ENCODE data around the gene PLBD2.

PLBD2 gene

DNA sequence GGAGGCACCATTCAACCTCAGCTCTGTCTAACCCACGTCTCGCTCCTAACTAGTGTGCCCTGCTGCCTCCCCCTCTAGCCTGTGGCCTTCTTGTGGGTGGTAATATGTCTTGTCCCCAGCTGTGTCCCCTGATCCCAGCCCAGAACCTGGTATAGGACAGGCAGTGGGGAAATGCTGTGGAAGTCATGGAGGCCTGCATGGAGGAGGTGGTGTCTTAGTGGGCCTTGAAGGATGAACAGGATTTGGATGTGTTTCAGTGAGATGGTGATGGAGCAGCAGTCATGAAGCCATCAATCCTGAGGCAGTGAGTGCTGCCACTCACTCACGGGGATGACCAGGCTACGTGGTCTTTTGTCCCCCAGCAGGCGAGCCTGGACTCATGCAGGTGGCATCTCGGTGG, 13.4 kb downstream of the PLBD2 start:
- DNase-seq, result no peak

DNA sequence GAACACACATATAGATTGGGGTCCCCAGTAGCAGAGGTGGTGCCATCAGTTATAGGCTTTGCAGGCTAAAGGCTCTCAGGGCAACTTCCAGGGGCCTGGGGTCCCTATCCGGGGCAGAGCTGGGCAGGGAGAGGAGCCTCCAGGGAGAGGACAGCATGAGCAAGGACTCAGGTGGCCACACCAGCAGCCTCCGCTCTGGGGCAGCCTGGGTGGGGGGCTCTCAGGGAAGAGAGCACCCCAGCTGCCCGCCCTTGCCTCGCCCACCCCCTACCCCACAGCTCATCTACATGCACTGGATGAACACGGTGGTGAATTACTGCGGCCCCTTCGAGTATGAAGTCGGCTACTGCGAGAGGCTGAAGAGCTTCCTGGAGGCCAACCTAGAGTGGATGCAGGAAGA, 14.0 kb downstream of the PLBD2 start:
- DNase-seq, result no peak

GRCh38 chr12:113373440-113373839, 15.1 kb downstream of the PLBD2 start:
- DNase-seq, result no peak

GRCh38 chr12:113373969-113374368, 15.6 kb downstream of the PLBD2 start:
- DNase-seq, result no peak

DNA sequence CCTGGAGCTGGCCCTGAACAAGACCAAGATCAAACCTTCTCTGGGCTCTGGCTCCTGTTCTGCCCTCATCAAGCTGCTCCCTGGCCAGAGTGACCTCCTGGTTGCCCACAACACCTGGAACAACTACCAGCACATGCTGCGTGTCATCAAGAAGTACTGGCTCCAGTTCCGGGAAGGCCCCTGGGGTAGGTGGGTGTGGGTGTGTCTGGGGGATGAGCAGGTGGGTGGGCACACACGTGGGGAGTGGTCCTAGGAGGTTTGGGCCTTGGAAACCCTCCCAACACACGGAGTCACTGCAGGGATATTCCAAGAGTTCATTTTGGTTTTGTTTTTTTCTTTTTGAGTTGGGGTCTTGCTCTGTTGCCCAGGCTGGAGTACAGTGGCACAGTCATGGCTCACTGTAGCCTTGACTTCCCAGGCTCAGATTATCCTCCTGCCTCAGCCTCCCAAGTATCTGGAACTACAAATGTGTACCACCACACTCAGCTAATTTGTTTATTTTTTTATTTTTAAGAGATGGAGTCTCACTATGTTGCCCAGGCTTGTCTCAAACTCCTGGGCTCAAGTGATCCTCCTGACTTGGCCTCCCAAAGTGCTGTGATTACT, 16.5 kb downstream of the PLBD2 start:
- no peak for DNase-seq

- DNase-seq, result no peak
These were observed 19.9 kb downstream of the PLBD2 start for GRCh38 chr12:113378291-113378690.

DNA sequence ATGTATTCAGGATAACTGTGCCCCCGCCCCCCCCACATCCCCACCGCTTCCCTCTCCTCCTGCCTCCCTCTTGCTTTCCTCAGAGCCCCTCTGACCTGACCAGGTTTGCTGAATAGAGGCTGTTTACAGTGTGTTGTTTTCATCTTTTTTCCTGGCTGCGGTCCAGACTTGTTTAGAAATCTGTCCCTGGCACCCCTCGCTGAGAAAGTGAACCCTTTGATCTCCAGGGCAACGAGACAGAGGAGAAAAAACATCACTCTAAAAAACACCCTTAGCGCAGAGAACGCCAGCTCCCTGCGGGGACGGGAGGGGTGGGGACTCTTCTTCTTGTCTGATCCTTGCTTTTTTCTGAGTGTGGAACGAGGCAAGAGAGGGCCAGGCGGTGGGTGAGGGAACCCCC, 22.8 kb downstream of the PLBD2 start:
- no peak for DNase-seq

DNA sequence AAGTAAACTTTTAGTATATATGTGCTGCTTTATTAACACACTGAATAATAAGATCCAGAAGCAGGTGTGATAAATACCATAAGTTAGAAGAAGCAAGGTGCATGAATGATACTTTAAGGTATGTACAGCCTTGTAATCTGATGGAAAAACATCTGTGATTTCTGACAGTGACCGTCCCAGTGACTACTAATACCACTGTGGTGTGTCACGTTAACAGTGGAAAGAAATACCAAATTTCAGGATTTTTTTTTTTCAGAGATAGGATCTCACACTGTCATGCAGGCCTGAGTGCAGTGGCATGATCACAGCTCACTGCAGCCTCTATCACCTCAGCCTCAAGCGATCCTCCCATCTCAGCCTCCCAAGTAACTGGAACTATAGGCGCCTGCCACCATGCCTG, 23.8 kb downstream of the PLBD2 start:
- DNase-seq, result no peak

DNA sequence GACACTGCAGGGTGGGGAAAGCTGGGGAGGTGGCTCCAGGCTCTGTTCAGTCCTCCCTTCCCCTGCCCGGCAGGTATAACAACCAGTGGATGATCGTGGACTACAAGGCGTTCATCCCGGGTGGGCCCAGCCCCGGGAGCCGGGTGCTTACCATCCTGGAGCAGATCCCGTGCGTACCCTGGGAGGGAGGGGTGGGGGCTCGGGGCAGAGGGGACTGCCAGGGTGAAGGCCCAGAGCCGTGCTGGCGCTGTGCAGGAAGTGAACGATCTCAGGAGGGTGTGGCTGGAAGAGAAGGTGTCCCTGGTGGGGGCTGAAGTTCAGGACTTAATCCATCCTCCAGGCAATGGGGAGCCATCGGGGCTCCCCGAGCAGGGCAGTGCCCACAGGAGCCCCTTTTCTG, 26.4 kb downstream of the PLBD2 start:
- no peak for DNase-seq

- DNase-seq, result no peak
These were observed 27.0 kb downstream of the PLBD2 start for GRCh38 chr12:113385282-113385882.

- no peak for DNase-seq
These were observed 28.6 kb downstream of the PLBD2 start for GRCh38 chr12:113386866-113387566.

GRCh38 chr12:113387631-113388030, 29.2 kb downstream of the PLBD2 start:
- no peak for DNase-seq

DNA sequence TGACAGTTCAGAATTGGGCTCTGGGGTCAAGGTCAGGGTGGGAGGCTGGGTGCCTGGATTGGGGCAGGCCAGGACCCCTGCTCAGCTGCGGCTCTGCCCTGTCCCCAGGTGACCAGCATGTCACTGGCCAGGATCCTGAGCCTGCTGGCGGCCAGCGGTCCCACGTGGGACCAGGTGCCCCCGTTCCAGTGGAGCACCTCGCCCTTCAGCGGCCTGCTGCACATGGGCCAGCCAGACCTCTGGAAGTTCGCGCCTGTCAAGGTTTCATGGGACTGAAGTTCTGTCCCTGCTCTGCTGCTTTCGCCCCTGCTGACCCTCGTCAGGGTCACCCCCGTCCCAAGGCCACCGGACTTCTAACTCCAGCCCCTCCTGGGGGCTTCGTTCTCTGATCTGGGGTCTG, 30.0 kb downstream of the PLBD2 start:
- no peak for DNase-seq

DNA sequence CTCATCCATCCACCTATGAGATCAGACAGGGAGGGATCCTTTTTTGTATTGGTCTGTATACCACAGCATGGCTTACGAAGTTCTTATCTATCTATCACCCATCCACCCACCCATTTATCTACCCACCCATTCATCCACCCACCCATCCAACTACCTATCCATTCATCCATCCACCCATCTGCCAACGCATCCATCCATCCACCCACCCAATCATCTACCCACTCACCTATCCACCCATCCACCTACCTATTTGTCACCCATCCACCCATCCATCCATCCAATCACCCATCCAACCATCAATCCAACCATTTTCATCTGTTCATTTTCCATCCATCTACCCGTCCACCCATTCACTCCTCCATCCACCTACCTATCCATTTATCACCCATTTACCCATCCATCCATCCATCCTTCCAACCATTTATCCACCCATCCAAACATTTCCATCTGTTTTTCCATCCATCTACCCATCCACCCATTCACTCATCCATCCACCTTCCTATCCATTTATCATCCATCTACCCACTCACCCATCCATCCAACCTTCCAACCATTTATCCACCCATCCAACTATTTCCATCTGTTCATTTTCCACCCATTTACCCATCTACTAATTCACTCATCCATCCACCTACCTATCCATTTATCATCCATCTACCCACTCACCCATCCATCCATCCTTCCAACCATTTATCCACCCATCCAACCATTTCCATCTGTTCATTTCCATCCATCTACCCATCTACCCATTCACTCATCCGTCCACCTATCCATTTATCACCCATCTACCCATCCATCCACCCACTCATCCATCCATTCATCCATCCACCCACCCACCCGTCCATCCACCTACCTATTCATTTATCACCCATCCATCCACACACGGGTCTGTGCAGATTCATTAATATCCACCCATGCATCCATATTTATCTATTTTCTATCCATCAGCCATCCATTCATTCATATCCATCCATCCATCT, 32.0 kb downstream of the PLBD2 start:
- DNase-seq, result no peak

- no peak for DNase-seq
These were observed 32.8 kb downstream of the PLBD2 start for GRCh38 chr12:113391145-113391544.

DNA sequence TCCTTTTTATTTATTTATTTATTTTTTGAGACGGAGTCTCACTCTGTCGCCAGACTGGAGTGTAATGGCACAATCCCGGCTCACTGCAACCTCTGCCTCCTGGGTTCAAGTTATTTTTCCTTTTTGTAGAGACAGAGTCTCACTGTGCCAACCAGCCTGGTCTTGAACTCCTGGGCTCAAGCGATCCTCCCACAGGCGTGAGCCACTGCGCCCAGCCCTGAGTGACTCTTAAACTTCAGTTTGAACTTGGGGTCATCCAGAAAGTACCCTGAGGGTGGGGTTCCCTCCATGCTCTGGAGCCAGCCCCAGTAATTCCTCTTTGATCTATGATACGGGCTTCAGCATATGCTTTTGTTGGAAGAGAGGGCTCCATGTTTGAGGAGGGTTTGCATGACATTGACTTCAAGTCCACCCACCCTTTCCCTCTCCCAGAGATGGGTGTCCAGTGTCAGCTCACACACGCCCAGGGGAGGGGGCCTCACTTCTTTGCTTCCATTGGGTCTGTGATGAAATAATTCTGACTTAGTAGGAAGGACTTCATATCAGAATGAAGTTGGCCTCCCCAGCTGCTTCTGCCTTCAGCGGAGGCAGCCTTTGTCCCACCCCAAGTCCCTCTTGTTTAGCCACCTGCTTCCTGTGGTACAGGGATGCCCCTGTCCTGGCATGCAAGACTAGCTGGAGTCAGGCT, 33.4 kb downstream of the PLBD2 start:
- no peak for DNase-seq

DNA sequence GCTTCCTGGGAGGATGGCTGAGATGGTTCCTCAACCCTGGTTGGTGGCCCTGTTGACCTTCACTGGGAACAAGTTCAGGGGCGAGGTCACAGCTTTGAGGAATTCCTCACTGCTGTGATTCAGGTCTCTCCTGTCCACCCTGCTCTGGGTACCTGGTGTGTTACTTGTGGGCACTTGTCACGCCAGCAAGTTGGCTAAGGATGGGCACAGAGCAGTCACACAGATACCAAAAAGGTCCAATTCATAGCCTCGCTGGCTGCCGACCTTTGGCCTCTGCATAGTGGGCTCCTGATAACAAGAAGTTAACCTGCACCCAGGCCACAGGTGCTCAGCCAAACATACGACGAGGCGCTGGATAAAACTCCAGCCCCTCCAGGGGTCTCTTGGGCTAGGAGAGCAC, 34.1 kb downstream of the PLBD2 start:
- DNase-seq, result no peak

DNA sequence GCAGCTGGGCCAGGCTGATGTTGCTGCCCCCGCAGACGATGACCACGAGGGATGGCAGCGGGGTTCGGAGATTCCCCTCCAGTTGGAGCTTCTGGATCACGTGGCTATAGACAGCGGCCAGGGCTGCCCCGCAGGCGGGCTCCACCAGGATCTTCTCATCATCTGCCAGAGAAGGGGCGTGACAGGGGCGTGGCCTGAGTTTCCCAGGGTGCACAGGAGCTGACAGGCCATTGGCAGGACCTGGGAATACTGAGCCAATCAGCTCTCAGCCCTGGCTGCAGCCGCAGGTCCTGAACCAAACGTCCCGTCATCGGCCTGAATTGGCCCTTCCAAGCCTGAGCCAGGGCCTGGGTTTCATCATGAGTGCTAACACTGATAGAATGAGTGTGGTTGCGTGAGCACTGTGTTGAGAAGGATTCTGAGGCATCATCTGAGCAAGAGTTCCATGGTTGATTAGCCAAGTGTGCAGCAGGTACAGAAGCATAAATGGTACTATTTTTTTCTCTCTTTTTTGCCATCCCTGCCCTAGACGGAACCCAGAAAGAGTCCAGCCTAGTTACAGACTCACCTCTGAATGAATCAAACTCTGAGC, 34.7 kb downstream of the PLBD2 start:
- no peak for DNase-seq

DNA sequence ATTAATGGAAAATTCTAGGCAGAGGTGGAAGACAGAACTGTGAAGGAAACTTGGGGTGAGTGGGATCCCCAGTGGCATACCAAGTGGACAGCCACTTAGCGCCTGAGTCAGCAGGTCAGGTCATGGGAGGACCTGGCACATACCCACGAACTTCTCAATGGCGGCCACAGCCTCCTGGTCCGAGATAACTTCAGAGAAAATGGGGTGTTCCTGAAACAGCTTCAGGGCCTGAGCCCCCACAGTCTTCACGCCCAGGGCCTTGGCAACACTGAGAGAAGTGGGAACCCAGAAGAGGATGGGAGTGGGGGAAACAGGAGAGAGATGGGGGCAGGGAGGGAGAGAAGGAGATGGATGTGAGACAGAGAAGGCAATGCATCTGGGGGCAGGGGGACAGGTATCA, 35.4 kb downstream of the PLBD2 start:
- DNase-seq, result no peak

DNA sequence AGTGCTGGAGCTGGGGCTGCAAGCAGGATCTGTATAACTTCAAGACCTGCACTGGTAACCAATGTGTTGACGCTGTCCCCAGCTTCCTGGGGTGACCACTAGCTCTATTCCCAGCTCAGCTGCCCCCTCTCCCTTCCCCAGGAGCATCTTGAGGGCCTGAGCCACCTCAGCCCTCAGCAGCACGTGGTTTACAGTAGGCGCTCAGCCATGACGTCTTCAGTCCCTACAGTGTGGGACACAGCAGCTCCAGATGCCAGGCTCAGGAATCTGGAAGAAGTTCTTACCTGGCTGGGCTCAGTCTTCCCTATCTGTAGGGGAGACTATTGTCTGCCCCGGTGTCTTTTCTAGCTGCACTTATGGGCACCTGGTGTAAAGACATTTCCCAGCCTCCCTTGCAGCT, 36.7 kb downstream of the PLBD2 start:
- DNase-seq, result no peak

- no peak for DNase-seq
These were observed 37.8 kb downstream of the PLBD2 start for GRCh38 chr12:113396200-113396599.

GRCh38 chr12:113396828-113397496, 38.6 kb downstream of the PLBD2 start:
- no peak for DNase-seq

All from effector CD8-positive, alpha-beta T cell (primary cell).